IMR-90 (cell line): ENCODE results near the gene ATPAF2.

Source experiments
- CEBPB ChIP-seq: IDR thresholded peaks from 2 replicates; pipeline ENCODE4 v1.6.1; 2012; ENCODE audit warnings: low read depth, low read length, improper control_type of control experiment
- CHD1 ChIP-seq: IDR thresholded peaks from 2 replicates; pipeline ENCODE4 v1.6.1; 2012; ENCODE audit warnings: low read depth, low read length, improper control_type of control experiment
- CTCF ChIP-seq: conservative IDR thresholded peaks from 2 replicates; pipeline ENCODE4 v1.5.1; 2012; ENCODE audit warnings: mild to moderate bottlenecking, low read depth, low read length, improper control_type of control experiment
- ELK1 ChIP-seq: fragments of 150-350 bp; IDR thresholded peaks from 2 replicates; pipeline ENCODE4 v1.6.1; 2016; ENCODE audit warnings: low read depth, mild to moderate bottlenecking, low read length, moderate library complexity, borderline replicate concordance
- FOS ChIP-seq: fragments of 150-350 bp; IDR thresholded peaks from 2 replicates; pipeline ENCODE4 v1.6.1; 2016; ENCODE audit warnings: low read depth, low read length
- MAFK ChIP-seq: IDR thresholded peaks from 2 replicates; pipeline ENCODE4 v1.6.1; 2012; ENCODE audit warnings: low read depth, low read length, improper control_type of control experiment
- MXI1 ChIP-seq: IDR thresholded peaks from 2 replicates; pipeline ENCODE4 v1.6.1; 2012; ENCODE audit warnings: low read depth, mild to moderate bottlenecking, low read length, moderate library complexity, borderline replicate concordance
- POLR2A ChIP-seq: IDR thresholded peaks from 2 replicates; pipeline ENCODE4 v1.6.1; 2012; ENCODE audit warnings: mild to moderate bottlenecking, low read depth, low read length
- RAD21 ChIP-seq: IDR thresholded peaks from 2 replicates; pipeline ENCODE4 v1.6.1; 2012; ENCODE audit warnings: low read length, improper control_type of control experiment
- RCOR1 ChIP-seq: IDR thresholded peaks from 2 replicates; pipeline ENCODE4 v1.6.1; 2012; ENCODE audit warnings: mild to moderate bottlenecking, low read length, improper control_type of control experiment; ENCODE audit not compliant: insufficient replicate concordance
- RFX5 ChIP-seq: IDR thresholded peaks from 2 replicates; pipeline ENCODE4 v1.8.0; 2012; ENCODE audit warnings: low read depth, mild to moderate bottlenecking, low read length, moderate library complexity
- SMC3 ChIP-seq: fragments of 150-350 bp; IDR thresholded peaks from 2 replicates; pipeline ENCODE4 v1.6.1; 2016; ENCODE audit warnings: low read depth, mild to moderate bottlenecking, antibody characterized with exemption, low read length, moderate library complexity
- USF2 ChIP-seq: fragments of 150-350 bp; IDR thresholded peaks from 2 replicates; pipeline ENCODE4 v1.6.1; 2017; ENCODE audit warnings: mild to moderate bottlenecking, antibody characterized with exemption, low read length, low read depth

- TF ChIP-seq CTCF (no peak), POLR2A (no peak), ELK1 (no peak), MAFK (no peak), USF2 (no peak), CHD1 (no peak), RFX5 (no peak), SMC3 (no peak), RCOR1 (no peak), FOS (no peak), MXI1 (no peak), RAD21 (no peak), CEBPB (no peak)
Measured at GRCh38 chr17:18079543-18079942, 40.6 kb upstream of the ATPAF2 start.
